Right lobe of liver (tissue), 6 donors: Measurements from ENCODE around the gene TDG. TPM values are rescaled to one million over a fixed set of nuclear protein-coding genes. Genes with fewer than 3 reads are reported as not detected.

Experiments
- ATAC-seq, 4 donors: fragments of 200-7000 bp; cut with Tn5 transposase; one replicate each; pipeline ENCODE4 v1.9.1; 2020; ENCODE audit warnings: mild to moderate bottlenecking in 4 of 4, moderate library complexity in 4 of 4
- DNase-seq, 3 donors: peaks; one replicate each; pipeline ENCODE4 v3.0.0-alpha.2; 2020
- H3K27ac ChIP-seq, 3 donors: fragments of 200-600 bp; one replicate each; pipeline ENCODE4 v1.8.0; 2022
- H3K27me3 ChIP-seq, 2 donors: fragments of 200-600 bp; one replicate each; pipeline ENCODE4 v1.8.0; 2022
- H3K36me3 ChIP-seq, 4 donors: fragments of 200-600 bp; sonication (generic) in 1 of 4; one replicate each; pipeline versions ENCODE4 v1.5.1 to v1.8.0; 2017 to 2022; ENCODE audit warnings: control low read depth in 1 of 4
- H3K4me1 ChIP-seq, 4 donors: fragments of 200-600 bp; sonication (generic) in 1 of 4; one replicate each; pipeline versions ENCODE4 v1.5.1 to v1.8.0; 2017 to 2022; ENCODE audit warnings: control low read depth in 1 of 4
- H3K4me3 ChIP-seq, 3 donors: fragments of 200-600 bp; one replicate each; pipeline ENCODE4 v1.8.0; 2022
- H3K9me3 ChIP-seq, 4 donors: fragments of 200-600 bp; sonication (generic) in 1 of 4; one replicate each; pipeline versions ENCODE4 v1.5.1 to v1.8.0; 2017 to 2022; ENCODE audit warnings: control low read depth in 1 of 4
- CTCF ChIP-seq, 4 donors: fragments of 200-600 bp in 3 of 4; fragments of 450-650 bp in 1 of 4; IDR thresholded peaks; one replicate each; pipeline versions ENCODE4 v1.5.1 to v1.8.0; 2016 to 2022; ENCODE audit warnings: antibody characterized with exemption in 4 of 4, mild to moderate bottlenecking in 2 of 4
- POLR2A ChIP-seq: fragments of 450-650 bp; IDR thresholded peaks from one replicate; pipeline ENCODE4 v1.6.1; 2017; ENCODE audit warnings: antibody characterized with exemption, mild to moderate bottlenecking
- WGBS: methylation state at CpG from one replicate; pipeline ENCODE4 v1.1.6; 2018; ENCODE audit warnings: low coverage, low lambda C conversion rate; ENCODE audit not compliant: insufficient coverage; ENCODE audit errors: missing lambda C conversion rate; 5-methylcytosine and 5-hydroxymethylcytosine counted together
- intact Hi-C, 2 donors: fragments of 100-400 bp; cut with DNase I; formaldehyde crosslinking; loops; one replicate each; pipeline versions ENCODE4 v1.11.2 to v1.14.1; 2022
- total RNA-seq, 6 experiments: library from RNA; depleted of rRNA in 2 of 6; stranded (reverse); fragments of >200 nt in 2 of 6; fragmentation: NEBNext Ultra II Directional in 3 of 6; extraction: Animal tissue kit (Norgen Biotek cat#: 25700) in 3 of 6; gene quantifications; one replicate each; pipeline versions ENCODE4 v1.1.0 to v1.2.4, GENCODE V29; 2016 to 2023
- donor health status: DM: no; HTN: yes; CAD: no.
- donor health status: DM: no; HTN: no; CAD: no.
- donor health status: DM: no; HTN: no; CAD: no.
- donor health status: DM: no; HTN: yes; CAD: no.
- donor health status: DM: no; HTN: yes; CAD: no.

Gene TDG
- total RNA-seq, 6 experiments from 2014 or later, result 4.9 to 14.1 (median 9.5) TPM

- ATAC-seq (peak; percentile 68 to 79 (median 69)), DNase-seq (peak; percentile 82 to 91 (median 87))
- no peaks in the 10 kb centered on the region for H3K9me3 ChIP-seq
- H3K4me1 ChIP-seq, result peaks cover 0 to 27% (median 12%) of the 10 kb centered on the region in 4 donors
- intact Hi-C loops, result no loop called here
- H3K27me3 ChIP-seq, result no peaks in the 10 kb centered on the region
- 0% methylated on average over 37 of the region's 37 CpGs for WGBS
- peak overlapping the region; percentile 84 to 95 (median 90) for H3K27ac ChIP-seq
- TF ChIP-seq CTCF (IDR thresholded peaks at IDR 0.05), result no peak
- TF ChIP-seq POLR2A, result peak; percentile 67
- peak overlapping the region; percentile 49 to 79 (median 68) for H3K4me3 ChIP-seq
- H3K36me3 ChIP-seq, result peaks cover 10 to 23% (median 15%) of the 10 kb centered on the region in 4 donors
Measured at GRCh38 chr12:103929046-103929783, 36.5 kb upstream of the TDG start.

GRCh38 chr12:103929784-103930033, 36.0 kb upstream of the TDG start:
- H3K4me3 ChIP-seq, result peak overlapping the region; percentile 49 to 79 (median 68)
- H3K36me3 ChIP-seq, result peaks cover 10 to 27% (median 18%) of the 10 kb centered on the region in 4 donors
- H3K27me3 ChIP-seq, result no peaks in the 10 kb centered on the region
- ATAC-seq, result no peak
- intact Hi-C loops, result no loop called here
- H3K4me1 ChIP-seq, result peaks cover 0 to 32% (median 14%) of the 10 kb centered on the region in 4 donors
- TF ChIP-seq POLR2A (no peak), CTCF (IDR thresholded peaks at IDR 0.05) (no peak)
- H3K27ac ChIP-seq, result peak overlapping the region; percentile 84 to 95 (median 90)
- WGBS, result 0% methylated on average over 16 of the region's 18 CpGs
- H3K9me3 ChIP-seq, result no peaks in the 10 kb centered on the region
- no peak for DNase-seq

- WGBS, result under 1% methylated on average over 24 of the region's 56 CpGs
- no peaks in the 10 kb centered on the region for H3K27me3 ChIP-seq
- ATAC-seq, result peak; percentile 82 to 91 (median 88)
- H3K9me3 ChIP-seq, result no peaks in the 10 kb centered on the region
- DNase-seq, result peak; percentile 99 to 100 (median 99)
- peak within 1 kb of the TSS; percentile 90 to 95 (median 91) for H3K27ac ChIP-seq
- peak within 1 kb of the TSS; percentile 79 to 95 (median 89) for H3K4me3 ChIP-seq
- H3K36me3 ChIP-seq, result peaks cover 14 to 31% (median 21%) of the 10 kb centered on the region in 4 donors
- intact Hi-C loops, result no loop called here
- peak; percentile 98 for TF ChIP-seq POLR2A
- TF ChIP-seq CTCF (IDR thresholded peaks at IDR 0.05), result no peak
- H3K4me1 ChIP-seq, result peaks cover 0 to 37% (median 17%) of the 10 kb centered on the region in 4 donors
Measured at GRCh38 chr12:103930034-103930786, 35.5 kb upstream of the TDG start, which contains the start of gene HSP90B1. Gene HSP90B1 (plus strand): TSS chr12:103930410. CDS start chr12:103930516, 106 bp downstream.

GRCh38 chr12:103930787-103931735, 34.6 kb upstream of the TDG start:
- H3K4me3 ChIP-seq, result peak overlapping the region; percentile 79 to 95 (median 89)
- DNase-seq, result peak; percentile 49 to 83 (median 79)
- WGBS, result 1% methylated on average over 37 of the region's 37 CpGs
- peak; percentile 14 to 45 (median 23) for ATAC-seq
- peak overlapping the region; percentile 51 to 91 (median 74) for H3K27ac ChIP-seq
- intact Hi-C loops, result no loop called here
- no peaks in the 10 kb centered on the region for H3K9me3 ChIP-seq
- TF ChIP-seq CTCF (IDR thresholded peaks at IDR 0.05) (no peak), POLR2A (no peak)
- H3K4me1 ChIP-seq, result peaks cover 0 to 40% (median 17%) of the 10 kb centered on the region in 4 donors
- H3K27me3 ChIP-seq, result no peaks in the 10 kb centered on the region
- peaks cover 18 to 40% (median 28%) of the 10 kb centered on the region in 4 donors for H3K36me3 ChIP-seq
